Activated naive CD4-positive, alpha-beta T cell treated with Interleukin-2 at 50 U/mL for 16 hours (primary cell): ENCODE results near the gene BRSK2.

Experiments
- DNase-seq: peaks from one replicate; pipeline ENCODE4 v3.0.0-alpha.2; 2020

BRSK2 gene

GRCh38 chr11:1377231-1377780 is 12.4 kb upstream of the BRSK2 start:
- DNase-seq, result no peak

GRCh38 chr11:1381793-1382425 is 7.8 kb upstream of the BRSK2 start:
- DNase-seq, result no peak

GRCh38 chr11:1382429-1382828 is 7.3 kb upstream of the BRSK2 start:
- no peak for DNase-seq

- DNase-seq, result peak; percentile 82
Observed at GRCh38 chr11:1382831-1383607, 6.7 kb upstream of the BRSK2 start.

- DNase-seq, result no peak
Observed at GRCh38 chr11:1384199-1384970, 5.3 kb upstream of the BRSK2 start.

- DNase-seq, result no peak
Observed at GRCh38 chr11:1387521-1387920, 2.2 kb upstream of the BRSK2 start.

GRCh38 chr11:1387961-1388762 is 1.6 kb upstream of the BRSK2 start:
- no peak for DNase-seq

- no peak for DNase-seq
Observed at GRCh38 chr11:1388763-1389102, 1.0 kb upstream of the BRSK2 start.

GRCh38 chr11:1389103-1389931 is 417 bp upstream of the BRSK2 start:
- peak; percentile 97 for DNase-seq

GRCh38 chr11:1390569-1391164 is 933 bp downstream of the BRSK2 start:
- no peak for DNase-seq

- no peak for DNase-seq
Observed at GRCh38 chr11:1391165-1392075, 1.7 kb downstream of the BRSK2 start.

GRCh38 chr11:1392111-1392510 is 2.4 kb downstream of the BRSK2 start:
- no peak for DNase-seq

GRCh38 chr11:1392561-1392960 is 2.8 kb downstream of the BRSK2 start:
- no peak for DNase-seq

GRCh38 chr11:1393038-1393710 is 3.4 kb downstream of the BRSK2 start:
- no peak for DNase-seq

GRCh38 chr11:1394936-1395772 is 5.4 kb downstream of the BRSK2 start:
- DNase-seq, result no peak

- DNase-seq, result no peak
Observed at GRCh38 chr11:1395773-1396374, 6.1 kb downstream of the BRSK2 start.

GRCh38 chr11:1396375-1396841 is 6.7 kb downstream of the BRSK2 start:
- DNase-seq, result no peak
